GM19397 (cell line): ENCODE results near the gene DYNLT5.
"Not testable (repeated sequence)": the region's sequence is repeated elsewhere in the genome, so short reads cannot be mapped to it uniquely, and the experiment has no call there.

Experiments
- ATAC-seq: cut with Tn5 transposase; IDR thresholded peaks from one replicate; pipeline ENCODE4 v1.9.1; 2021; ENCODE audit warnings: mild to moderate bottlenecking, moderate library complexity; ENCODE audit not compliant: unreplicated experiment

DYNLT5 gene

DNA sequence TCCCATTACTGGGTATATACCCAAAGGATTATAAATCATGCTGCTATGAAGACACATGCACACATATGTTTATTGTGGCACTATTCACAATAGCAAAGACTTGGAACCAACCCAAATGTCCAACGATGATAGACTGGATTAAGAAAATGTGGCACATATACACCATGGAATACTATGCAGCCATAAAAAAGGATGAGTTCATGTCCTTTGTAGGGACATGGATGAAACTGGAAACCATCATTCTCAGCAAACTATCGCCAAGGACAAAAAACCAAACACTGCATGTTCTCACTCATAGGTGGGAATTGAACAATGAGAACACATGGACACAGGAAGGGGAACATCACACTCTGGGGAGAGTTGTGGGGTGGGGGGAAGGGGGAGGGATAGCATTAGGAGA lies 33.5 kb downstream of the DYNLT5 start:
- ATAC-seq: not testable (repeated sequence)

- no peak for ATAC-seq
Measured at GRCh38 chr1:66787641-66788040, 35.4 kb downstream of the DYNLT5 start.

GRCh38 chr1:66788231-66788939 lies 36.1 kb downstream of the DYNLT5 start:
- no peak for ATAC-seq

DNA sequence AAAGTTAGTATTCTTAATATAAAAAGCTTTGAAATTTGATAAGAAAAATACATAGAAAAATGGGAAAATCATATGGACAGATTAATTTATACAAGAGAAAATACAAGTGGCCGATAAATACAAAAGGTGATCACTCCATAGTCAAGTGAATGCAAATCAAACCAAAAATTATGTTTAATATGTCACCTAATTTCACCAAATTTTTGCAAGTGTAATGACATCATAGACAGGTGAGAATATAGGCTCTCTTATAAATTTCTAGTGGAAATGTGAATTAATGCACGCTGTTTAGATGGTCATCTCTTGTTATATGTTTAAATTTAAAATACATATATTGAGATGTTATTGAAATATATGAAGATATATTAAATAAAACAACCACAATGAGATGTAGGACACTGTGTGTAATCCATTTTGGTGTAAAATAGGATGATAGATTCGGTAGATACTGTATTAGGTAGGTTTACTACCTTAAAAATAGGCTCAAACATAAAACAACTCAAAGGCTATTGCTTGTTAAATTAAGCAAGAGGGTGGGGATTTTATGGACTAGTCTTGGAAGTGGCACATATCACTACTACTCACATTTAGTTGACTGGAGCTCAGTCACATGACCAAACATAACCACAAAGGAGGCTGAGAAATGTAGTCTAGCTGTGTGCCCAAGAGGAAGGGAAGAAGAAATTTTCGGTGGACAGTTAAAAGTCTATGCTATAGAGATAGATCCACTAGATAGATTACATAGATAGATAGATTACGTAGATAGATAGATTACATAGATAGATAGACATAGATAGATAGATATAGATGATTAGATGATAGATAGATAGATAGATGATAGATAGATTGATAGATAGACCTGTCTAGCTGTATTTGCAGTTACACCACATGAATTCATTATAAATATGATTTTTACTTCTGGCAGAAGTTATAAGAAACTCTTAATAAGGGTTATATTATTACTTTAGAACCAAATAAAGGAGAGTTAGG lies 39.7 kb downstream of the DYNLT5 start:
- ATAC-seq: no peak

DNA sequence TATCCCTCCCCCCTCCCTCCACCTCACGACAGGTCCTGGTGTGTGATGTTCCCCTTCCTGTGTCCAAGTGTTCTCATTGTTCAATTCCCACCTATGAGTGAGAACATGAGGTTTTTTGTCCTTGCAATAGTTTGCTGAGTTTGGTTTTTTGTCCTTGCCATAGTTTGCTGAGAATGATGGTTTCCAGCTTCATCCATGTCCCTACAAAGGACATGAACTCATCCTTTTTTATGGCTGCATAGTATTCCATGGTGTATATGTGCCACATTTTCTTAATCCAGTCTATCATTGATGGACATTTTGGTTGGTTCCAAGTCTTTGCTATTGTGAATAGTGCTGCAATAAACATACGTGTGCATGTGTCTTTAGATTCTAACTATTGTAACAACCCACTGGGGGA lies 43.6 kb downstream of the DYNLT5 start:
- not testable (repeated sequence) for ATAC-seq

GRCh38 chr1:66809245-66809644 lies 57.0 kb downstream of the DYNLT5 start:
- ATAC-seq: no peak

DNA sequence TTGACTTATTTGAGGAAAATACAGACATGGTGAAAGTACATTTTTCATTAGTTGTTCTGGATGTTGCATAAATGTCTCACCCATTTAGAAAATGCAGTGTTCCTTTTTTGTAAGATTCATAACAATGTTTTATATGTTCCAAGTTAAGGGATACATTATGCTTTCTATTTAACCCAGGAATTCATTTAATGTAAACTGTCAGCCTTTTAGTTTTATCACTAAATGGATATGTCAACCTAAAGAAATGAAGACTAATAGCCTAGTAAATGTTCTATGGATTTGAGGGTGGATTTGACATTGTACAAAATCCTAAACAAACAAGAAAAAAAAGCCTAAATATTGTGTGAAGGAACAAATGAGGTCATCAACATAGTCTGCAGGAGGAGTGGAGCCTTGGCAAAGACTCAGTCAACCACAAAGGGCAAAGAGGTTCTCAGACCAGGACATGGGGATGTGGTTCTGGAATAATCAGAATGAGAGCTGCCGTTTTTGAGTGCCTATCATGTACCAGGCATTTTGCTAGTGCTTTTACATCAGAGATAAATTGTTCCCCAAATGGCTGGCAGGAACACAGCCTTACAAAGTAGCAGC lies 57.6 kb downstream of the DYNLT5 start:
- no peak for ATAC-seq

- no peak for ATAC-seq
Measured at GRCh38 chr1:66824771-66825170, 72.5 kb downstream of the DYNLT5 start.
